ENCODE data around the gene SAPCD2. TPM values are rescaled to one million over a fixed set of nuclear protein-coding genes. Genes with fewer than 3 reads are reported as not detected.
"Not testable (repeated sequence)": the region's sequence is repeated elsewhere in the genome, so short reads cannot be mapped to it uniquely, and the experiment has no call there.

The SAPCD2 gene
- total RNA-seq, 1 experiment from 2014 or later, result 30.6 TPM

- no peaks in the 10 kb centered on the region for H3K27me3 ChIP-seq (replicated peaks; ENCODE audit: insufficient read depth, low read depth, low read length, poor library complexity)
- no peak for DNase-seq (ENCODE audit: low spot score)
- no peaks in the 10 kb centered on the region for H3K9me3 ChIP-seq (ENCODE audit: low read depth, low read length, poor library complexity, severe bottlenecking)
- BruUV-seq (replicated peaks), result no TSS peak
- H3K4me3 ChIP-seq (ENCODE audit: low read depth, low read length, poor library complexity, severe bottlenecking), result no peak overlapping the region
- ChIA-PET CTCF (interaction anchor here (0.6 to 1.9 kb wide), 17 partner anchors 9 to 373 kb away, joined by 3 to 17 read pairs (median 3); partner anchors contain the start of genes AJM1, NPDC1 and TMEM141), POLR2A (ENCODE audit: low non-redundant PET) (no interaction called here)
- peaks cover 11% of the 10 kb centered on the region for H3K36me3 ChIP-seq (ENCODE audit: insufficient read depth, low read length, poor library complexity, severe bottlenecking)
- H3K27ac ChIP-seq (ENCODE audit: low read depth, low read length, poor library complexity, severe bottlenecking), result no peak overlapping the region
- peaks cover 9% of the 10 kb centered on the region for H3K4me1 ChIP-seq (ENCODE audit: insufficient read depth, low read length, poor library complexity, severe bottlenecking)
- TF ChIP-seq CTCF (conservative IDR thresholded peaks at IDR 0.05; ENCODE audit: low read depth, low read length) (peak; percentile 31; the same call in 1 of the 2 replicates), EZH2 (IDR thresholded peaks at IDR 0.05; ENCODE audit: borderline replicate concordance, low read depth, low read length, poor library complexity, severe bottlenecking) (no peak)
- intact Hi-C loops (cut with micrococcal nuclease; ENCODE audit: unreplicated experiment), result loop anchor here (1.0 kb wide), 1 partner anchor 248 kb away; no protein-coding TSS in a partner anchor
Observed at GRCh38 chr9:137035507-137035834, 34.9 kb downstream of the SAPCD2 start.

- peak; percentile 89 for DNase-seq (ENCODE audit: low spot score)
- peaks cover 10% of the 10 kb centered on the region for H3K36me3 ChIP-seq (ENCODE audit: insufficient read depth, low read length, poor library complexity, severe bottlenecking)
- intact Hi-C loops (cut with micrococcal nuclease; ENCODE audit: unreplicated experiment), result loop anchor here (1.0 kb wide), 1 partner anchor 248 kb away; no protein-coding TSS in a partner anchor
- H3K9me3 ChIP-seq (ENCODE audit: low read depth, low read length, poor library complexity, severe bottlenecking), result no peaks in the 10 kb centered on the region
- no peak overlapping the region for H3K27ac ChIP-seq (ENCODE audit: low read depth, low read length, poor library complexity, severe bottlenecking)
- TF ChIP-seq CTCF (conservative IDR thresholded peaks at IDR 0.05; ENCODE audit: low read depth, low read length) (peak; percentile 96), EZH2 (IDR thresholded peaks at IDR 0.05; ENCODE audit: borderline replicate concordance, low read depth, low read length, poor library complexity, severe bottlenecking) (no peak)
- H3K4me3 ChIP-seq (ENCODE audit: low read depth, low read length, poor library complexity, severe bottlenecking), result peak overlapping the region; percentile 22
- no peaks in the 10 kb centered on the region for H3K27me3 ChIP-seq (replicated peaks; ENCODE audit: insufficient read depth, low read depth, low read length, poor library complexity)
- BruUV-seq (replicated peaks), result no TSS peak
- POLR2A ChIA-PET (ENCODE audit: low non-redundant PET), result interaction anchor here (0.6 kb wide), 2 partner anchors 10 to 13 kb away, joined by 3 to 4 read pairs; no protein-coding TSS in a partner anchor
- peaks cover 9% of the 10 kb centered on the region for H3K4me1 ChIP-seq (ENCODE audit: insufficient read depth, low read length, poor library complexity, severe bottlenecking)
- CTCF ChIA-PET, result interaction anchor here (0.6 to 1.9 kb wide), 20 partner anchors 10 to 373 kb away, joined by 3 to 17 read pairs (median 3); partner anchors contain the start of genes AJM1, MAN1B1, NPDC1 and TMEM141
Observed at GRCh38 chr9:137034709-137035506, 35.4 kb downstream of the SAPCD2 start.

DNA sequence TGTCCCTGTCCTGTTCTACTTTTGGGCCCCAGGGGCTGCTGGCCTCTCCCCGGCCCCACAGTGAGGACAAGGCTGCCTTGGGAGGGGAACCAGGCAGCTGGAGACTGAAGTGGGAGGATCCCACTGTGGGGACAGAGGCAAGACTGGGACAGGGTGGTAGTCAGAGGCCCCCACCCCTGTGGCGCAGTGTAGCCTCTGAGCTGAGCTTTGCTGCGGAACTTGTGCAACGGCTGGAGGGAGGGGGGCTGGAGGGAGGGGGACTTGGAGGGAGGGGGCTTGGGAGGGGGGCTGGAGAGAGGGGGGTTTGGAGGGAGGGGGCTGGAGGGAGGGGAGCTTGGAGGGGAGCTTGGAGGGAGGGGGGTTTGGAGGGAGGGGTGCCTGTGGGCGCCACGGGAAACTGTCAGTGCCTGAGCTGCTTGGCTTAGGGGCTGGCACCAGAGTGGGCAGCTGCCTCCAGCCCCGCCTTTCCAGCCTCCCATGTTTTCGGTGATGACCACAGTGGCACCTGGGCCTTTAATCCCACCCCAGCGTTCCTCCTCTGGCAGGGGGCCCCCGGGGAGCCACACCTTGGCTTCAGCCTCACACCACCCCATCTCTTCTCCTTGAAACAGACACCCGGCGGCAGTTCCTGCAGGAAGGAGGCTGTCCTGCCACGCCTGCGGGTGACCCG is 36.2 kb downstream of the SAPCD2 start:
- ChIA-PET POLR2A (ENCODE audit: low non-redundant PET) (interaction anchor here (0.6 kb wide), 2 partner anchors 10 to 12 kb away, joined by 3 to 4 read pairs; no protein-coding TSS in a partner anchor), CTCF (interaction anchor here (0.6 to 1.9 kb wide), 9 partner anchors 13 to 255 kb away, joined by 3 to 17 read pairs (median 3); partner anchors contain the start of genes MAN1B1, NPDC1 and TMEM141)
- no peaks in the 10 kb centered on the region for H3K9me3 ChIP-seq (ENCODE audit: low read depth, low read length, poor library complexity, severe bottlenecking)
- no peak overlapping the region for H3K27ac ChIP-seq (ENCODE audit: low read depth, low read length, poor library complexity, severe bottlenecking)
- peak overlapping the region; percentile 22 for H3K4me3 ChIP-seq (ENCODE audit: low read depth, low read length, poor library complexity, severe bottlenecking)
- intact Hi-C loops (cut with micrococcal nuclease; ENCODE audit: unreplicated experiment), result no loop called here
- no peak for DNase-seq (ENCODE audit: low spot score)
- peaks cover 2% of the 10 kb centered on the region for H3K36me3 ChIP-seq (ENCODE audit: insufficient read depth, low read length, poor library complexity, severe bottlenecking)
- H3K4me1 ChIP-seq (ENCODE audit: insufficient read depth, low read length, poor library complexity, severe bottlenecking), result peaks cover 10% of the 10 kb centered on the region
- TF ChIP-seq CTCF (conservative IDR thresholded peaks at IDR 0.05; ENCODE audit: low read depth, low read length) (no peak), EZH2 (IDR thresholded peaks at IDR 0.05; ENCODE audit: borderline replicate concordance, low read depth, low read length, poor library complexity, severe bottlenecking) (no peak)
- no peaks in the 10 kb centered on the region for H3K27me3 ChIP-seq (replicated peaks; ENCODE audit: insufficient read depth, low read depth, low read length, poor library complexity)
- BruUV-seq (replicated peaks), result no TSS peak

GRCh38 chr9:137033481-137033880 is 36.9 kb downstream of the SAPCD2 start:
- DNase-seq (ENCODE audit: low spot score); BruUV-seq (replicated peaks); POLR2A ChIA-PET (ENCODE audit: low non-redundant PET); intact Hi-C loops (cut with micrococcal nuclease; ENCODE audit: unreplicated experiment); H3K27ac ChIP-seq (ENCODE audit: low read depth, low read length, poor library complexity, severe bottlenecking); H3K9me3 ChIP-seq (ENCODE audit: low read depth, low read length, poor library complexity, severe bottlenecking); H3K36me3 ChIP-seq (ENCODE audit: insufficient read depth, low read length, poor library complexity, severe bottlenecking); CTCF ChIA-PET; H3K27me3 ChIP-seq (replicated peaks; ENCODE audit: insufficient read depth, low read depth, low read length, poor library complexity); H3K4me3 ChIP-seq (ENCODE audit: low read depth, low read length, poor library complexity, severe bottlenecking): not testable (repeated sequence)
- peaks cover 17% of the 10 kb centered on the region for H3K4me1 ChIP-seq (ENCODE audit: insufficient read depth, low read length, poor library complexity, severe bottlenecking)
